Smooth muscle cell of the brain vasculature (primary cell): ENCODE results near the gene NCOR2.

Experiments used
- DNase-seq: peaks from one replicate; pipeline ENCODE4 v3.0.0-alpha.2; 2012; ENCODE audit warnings: low read depth, low spot score

NCOR2 gene

DNA sequence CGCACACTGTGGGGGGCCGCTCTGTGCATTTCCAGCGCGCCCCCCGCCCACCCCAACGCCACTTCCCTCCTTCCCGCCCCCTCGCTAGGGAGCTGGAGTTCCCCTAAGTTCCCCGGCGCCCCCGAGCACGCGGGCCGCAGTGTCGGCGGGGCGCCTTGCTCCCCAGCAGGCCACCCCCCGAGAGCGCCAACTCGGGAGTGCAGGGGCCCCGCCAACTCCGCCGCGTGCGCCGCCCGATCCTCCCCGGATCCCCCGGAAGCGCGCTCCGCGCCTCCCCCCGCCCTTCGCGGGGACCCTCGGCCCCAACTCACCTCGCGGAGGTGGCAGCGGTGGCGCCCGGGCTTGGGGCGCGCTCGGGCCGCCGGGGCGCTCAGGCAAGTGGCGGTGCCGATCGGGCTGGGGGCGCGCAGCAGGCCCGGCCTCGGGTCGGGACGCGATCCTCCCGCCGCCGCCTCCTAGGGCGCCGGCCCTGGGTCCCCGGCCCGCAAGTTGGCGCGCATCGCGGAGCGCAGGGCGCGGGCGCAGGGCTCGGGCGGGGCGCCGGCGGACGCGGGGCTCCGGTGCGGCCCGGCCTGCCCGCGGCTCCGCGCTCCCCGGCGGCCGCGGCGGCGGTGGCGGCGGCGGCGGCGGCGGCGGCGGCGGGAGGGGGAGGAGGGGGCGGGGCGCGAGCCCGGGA lies at the start of gene NCOR2:
TSS of gene NCOR2 (minus strand) at position 616 of the 676 bp plus-strand sequence. CDS start 72,361 bp downstream, outside the sequence.
- DNase-seq: no peak

DNA sequence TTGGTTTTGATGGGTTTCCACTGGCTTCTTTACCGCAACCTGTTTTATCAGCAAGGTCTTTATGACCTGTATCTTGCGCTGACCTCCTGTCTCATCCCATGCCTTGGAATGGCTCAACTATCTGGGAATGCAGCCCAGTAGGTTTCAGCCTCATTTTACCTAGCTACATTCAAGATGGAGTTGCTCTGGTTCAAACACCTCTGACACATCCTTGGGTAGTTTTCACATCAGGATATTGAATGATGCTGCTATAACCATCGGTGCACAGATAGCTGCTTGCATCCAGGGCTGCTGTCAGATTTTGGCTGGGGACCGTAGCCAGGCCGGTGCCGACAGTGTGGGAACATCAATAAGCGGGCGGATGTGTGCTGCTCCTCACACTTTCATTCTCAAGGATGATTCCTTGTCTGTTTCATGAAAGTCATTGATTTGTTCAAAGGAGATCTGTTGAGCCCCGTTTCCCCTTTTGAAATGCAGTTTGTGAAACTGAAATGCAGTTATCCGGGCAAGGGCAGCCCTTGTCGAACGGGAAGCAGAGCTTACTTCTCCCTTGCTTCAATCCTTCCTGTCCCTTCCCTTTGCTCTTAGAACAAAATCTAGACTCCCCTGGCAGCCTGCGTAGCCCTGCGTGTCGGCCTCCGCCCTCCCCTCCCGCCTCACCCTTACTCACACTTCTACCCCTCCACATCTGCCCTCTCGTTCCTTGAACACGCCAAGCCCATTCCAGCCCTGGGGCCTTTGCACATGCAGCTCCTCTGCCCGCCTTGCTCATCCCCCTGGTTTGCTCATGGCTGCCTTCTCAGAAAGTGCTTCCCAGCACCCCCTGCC lies 49.2 kb upstream of the NCOR2 start:
- no peak for DNase-seq

DNA sequence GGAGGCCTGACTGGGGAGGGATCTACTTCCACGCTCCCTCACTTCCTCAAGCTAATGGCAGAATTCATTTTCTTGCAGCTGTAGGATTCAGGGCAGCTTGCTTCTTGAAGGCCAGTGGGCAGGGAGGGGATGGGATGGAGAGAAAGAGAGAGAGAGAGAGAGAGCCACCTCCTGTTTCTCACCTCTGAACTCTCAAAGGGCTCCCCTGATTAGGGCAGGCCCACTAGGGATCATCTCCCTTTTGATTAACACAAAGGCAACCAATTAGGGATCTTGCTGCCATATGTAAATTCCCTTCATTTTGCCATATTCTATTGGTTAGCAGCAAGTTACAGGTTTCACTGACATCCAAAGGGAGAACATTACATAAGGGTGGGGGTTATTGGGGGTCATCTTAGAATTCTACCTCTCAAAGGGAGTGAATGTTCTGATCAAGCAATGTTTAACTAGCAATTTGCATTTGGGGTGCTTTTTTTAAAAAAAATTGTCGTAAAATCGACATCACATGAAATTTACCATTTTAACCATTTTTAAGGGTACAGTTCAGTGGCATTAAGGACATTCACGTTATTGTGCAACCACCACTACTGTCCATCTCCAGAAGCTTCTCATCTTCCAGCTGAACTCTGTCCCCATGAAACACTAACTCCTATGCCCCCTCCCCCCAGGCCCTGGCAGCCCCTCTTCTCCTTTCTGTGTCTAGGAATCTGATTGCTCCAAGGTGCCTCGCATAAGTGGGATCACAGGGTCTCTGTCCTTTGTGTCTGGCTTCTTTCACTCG lies 47.3 kb upstream of the NCOR2 start:
- DNase-seq: no peak

DNA sequence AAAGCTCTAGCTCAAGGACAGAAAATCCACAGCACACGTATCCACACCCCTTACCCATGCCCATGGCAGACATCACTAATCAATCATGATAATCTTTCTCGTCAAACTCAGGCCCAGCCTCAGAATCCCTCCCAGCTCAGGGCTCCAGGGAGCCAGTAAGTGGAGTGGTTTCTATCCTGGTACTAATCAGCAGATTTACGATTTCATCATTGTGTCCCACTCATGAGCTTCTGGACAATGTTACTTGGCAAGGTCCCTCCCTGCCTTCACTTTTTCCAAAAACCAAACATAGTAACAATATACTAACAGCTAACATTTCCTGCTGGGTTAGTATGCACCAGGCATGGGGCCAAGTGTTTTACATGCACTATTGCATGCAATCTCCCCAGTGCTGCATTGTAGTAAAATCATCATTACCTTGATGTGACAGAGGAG lies 45.8 kb upstream of the NCOR2 start:
- no peak for DNase-seq

DNA sequence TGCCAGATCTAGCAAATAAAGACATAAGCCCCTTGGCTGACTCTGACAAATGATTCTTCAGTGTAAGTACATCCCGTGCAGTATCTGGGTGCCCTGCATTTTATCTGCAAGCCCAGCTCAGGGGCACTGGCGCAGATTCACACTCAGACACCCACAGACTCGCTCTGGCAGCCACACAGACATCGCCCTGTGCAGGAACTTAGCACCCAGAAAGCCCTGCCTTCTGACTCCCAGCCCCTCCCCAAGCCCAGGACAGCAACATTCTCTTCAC lies 44.9 kb upstream of the NCOR2 start:
- no peak for DNase-seq

DNA sequence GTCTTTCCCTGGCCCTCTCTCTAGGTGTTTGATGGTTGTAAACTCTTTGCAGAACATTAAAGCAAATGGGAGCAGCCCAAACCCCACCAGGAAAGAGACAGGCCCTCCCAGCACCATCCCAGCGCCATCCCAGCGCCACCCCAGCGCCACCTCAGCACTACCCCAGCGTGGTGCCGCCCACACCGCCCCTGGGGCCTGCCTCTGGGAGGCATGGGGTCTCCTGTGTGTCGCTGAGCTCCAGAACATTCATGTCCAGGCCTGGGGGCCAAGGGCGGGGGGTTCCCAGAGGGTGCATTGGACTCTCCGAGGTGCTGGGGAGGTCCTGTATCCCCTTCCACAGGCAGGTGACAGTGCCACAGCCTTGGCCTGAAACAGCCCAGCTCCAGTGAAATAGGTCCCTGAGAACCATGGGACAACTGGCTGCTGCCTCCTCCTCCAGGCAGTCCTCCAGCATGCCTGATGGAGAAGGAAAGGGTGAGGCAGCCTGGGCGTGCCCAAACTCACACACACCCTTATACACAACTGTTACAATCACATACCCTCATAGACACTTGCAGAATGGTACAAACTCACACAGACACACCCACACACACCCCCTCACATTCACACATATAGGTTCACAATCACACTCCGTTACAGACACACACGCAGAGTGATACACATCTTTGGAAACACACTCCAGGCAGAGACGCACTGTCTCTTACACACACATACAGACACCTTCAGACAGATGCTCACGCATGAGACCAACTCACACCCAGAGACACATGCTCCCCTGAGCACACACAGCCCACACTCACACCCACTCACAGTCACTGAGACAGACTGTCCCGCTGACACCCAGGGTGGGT lies 44.4 kb upstream of the NCOR2 start:
- no peak for DNase-seq

DNA sequence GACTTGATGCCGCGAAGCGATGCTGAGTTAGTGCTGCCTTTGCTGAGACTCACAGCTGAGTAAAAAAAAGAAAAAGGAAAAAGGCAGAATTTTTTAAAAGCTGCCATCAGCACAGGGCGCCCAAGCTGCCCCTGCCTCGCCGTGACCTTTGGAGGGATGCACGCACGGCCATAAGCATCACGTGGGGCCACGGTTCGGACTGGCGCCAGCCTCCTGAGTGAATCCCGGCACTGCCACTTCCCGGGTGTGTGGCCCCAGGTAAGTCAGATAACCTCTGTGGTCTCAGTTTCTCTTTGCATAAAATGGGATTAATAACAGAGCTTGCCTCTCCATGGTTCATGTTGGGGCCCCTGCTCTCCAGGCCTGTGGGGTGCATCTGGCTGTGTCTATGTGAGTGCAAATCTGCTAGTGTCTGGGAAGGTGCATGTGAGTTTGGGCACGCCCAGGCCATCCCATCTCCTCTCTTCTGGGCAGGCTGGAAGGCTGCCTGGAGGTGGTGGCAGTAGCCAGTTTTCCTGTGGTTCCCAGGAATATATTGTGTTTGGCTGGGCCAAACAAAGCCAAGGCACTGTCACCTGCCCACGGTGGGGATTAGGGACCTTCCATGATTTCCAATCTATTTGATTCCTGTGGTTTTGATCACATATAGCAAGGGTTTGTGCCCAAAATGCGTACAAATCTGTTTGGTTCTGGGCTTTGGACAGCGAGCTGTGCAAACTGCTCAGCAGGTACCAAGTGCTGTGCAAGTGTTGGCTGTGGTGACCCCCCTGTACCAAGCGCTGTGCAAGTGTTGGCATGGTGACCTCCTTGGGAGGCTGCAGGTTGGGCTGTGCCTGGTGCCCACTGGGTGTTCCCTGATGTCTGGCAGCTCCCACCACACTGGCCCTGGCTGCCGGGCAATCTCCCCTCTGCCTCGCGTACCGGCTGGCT lies 43.5 kb upstream of the NCOR2 start:
- DNase-seq: no peak

DNA sequence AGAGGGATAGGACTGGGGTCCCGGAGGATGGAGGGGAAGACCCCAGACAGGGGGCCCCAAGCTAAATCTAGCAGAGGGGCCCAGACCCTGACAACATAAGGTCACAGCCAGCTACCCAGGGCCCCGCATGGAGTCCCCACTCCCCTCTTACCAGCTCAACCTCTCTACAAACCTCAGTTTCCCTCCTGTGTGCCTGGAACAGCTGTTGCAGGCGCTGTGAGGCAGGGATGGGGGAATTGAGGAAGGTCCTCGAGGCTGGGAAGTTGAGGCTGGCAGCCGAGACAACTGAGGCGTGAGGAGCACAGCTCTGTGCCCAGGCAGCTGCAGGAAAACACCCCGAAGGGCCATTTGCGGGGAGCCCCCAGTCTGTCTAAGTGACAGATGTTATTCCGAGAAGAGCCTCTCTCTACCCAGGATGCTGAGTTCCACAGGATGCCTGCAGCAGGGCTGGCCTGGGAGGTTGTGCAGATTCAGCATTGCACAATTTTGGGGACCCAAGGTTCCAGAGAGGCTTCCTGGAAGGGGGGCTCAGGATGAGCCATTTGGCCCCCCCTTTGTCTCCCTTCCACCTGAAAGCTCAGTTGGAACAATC lies 42.7 kb upstream of the NCOR2 start:
- no peak for DNase-seq

DNA sequence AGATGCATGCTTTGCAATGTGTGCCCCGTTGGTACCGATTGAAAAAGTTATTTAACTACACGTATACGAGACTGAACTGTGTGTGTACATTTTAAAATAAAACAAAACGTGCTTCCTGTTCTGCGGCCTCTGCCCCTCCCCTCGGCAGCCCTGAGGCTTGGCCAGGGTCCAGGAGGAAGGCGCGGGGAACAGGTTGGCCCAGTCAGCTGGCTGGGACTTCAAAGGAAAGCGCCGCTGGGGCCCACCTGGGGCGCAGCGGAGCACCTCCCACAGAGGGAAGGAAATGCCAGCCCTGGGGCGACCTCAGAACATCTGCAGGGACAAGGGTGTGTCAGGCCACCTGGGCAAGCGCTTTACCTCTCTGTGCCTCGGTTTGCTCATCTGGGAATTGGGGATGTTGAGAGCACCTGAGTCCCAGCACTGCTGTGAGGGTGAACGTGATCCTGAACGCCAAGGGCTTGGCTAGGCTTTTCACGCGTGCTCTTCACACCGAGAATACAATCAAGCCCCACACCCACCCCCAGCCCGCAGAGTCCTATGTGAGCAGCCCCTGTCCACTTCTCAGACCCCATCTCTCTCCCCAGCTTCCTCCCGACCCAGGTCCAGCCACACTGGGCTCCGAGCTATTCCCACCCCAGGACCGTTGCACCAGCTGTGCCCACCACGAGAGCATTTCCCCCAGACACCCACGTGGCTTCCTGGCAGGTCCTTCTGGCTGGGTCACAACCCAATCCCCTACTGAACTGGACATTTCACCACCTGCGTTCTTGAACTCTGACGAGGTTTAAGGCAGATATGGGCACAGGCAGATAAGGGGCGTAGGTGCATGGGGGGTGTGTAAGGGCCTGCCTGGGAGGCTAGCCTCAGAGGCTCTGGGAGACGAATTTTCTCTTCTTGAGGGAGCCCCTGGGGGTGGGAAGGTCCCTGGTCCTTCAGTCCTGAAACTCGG lies 41.9 kb upstream of the NCOR2 start:
- DNase-seq: no peak

DNA sequence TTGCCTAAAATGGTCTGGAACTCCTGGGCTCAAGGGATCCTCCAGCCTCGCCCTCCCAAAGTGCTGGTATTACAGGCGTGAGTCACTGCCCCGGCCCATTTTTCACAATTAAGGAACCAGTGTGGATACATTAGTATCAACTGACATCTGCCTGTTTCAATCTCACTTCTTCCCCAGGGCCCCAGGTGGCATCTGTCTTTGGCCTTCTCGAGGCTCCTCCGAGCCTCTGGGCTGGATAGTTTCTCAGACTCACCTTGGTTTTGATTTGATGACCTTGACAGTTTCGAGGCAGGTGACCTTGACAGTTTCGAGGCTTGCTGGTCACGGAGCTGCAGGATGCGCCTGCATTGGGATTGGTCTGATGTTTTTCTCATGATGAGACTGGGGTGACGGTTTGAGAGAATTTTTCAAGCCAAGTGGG lies 41.0 kb upstream of the NCOR2 start:
- DNase-seq: no peak

DNA sequence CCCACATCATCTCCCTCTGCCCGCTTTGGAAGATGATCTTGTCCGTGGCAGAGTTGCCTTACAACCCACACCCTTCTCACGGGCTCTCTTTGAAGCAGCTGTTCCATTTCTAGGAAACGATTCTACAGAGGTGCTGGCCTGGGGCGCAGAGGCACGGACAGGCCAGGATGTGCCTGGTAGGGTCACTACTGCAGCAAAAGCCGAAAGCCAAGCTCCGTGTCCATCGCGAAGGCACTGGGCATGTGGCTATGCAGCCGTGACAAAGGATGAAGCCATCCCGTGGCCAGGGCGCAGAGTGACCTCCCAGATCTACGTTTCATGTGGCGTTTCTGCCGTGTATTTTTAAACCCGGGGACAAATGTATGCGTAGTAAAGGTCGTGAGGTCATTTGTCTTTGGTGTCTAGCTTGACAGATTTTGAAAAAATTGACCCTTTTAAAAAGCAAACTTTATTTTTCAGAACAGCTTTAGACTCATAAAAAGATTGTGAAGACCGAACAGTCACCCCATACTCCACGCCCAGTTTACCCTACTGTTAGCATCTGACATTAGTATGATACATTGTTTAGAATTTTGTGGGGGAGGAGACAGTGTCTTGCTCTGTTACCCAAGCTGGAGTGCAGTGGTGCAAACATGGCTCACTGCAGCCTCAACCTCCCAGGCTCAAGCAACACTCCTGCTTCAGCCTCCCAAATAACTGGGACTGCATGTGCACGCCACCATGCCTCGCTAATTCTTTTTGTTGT lies 40.4 kb upstream of the NCOR2 start:
- no peak for DNase-seq

DNA sequence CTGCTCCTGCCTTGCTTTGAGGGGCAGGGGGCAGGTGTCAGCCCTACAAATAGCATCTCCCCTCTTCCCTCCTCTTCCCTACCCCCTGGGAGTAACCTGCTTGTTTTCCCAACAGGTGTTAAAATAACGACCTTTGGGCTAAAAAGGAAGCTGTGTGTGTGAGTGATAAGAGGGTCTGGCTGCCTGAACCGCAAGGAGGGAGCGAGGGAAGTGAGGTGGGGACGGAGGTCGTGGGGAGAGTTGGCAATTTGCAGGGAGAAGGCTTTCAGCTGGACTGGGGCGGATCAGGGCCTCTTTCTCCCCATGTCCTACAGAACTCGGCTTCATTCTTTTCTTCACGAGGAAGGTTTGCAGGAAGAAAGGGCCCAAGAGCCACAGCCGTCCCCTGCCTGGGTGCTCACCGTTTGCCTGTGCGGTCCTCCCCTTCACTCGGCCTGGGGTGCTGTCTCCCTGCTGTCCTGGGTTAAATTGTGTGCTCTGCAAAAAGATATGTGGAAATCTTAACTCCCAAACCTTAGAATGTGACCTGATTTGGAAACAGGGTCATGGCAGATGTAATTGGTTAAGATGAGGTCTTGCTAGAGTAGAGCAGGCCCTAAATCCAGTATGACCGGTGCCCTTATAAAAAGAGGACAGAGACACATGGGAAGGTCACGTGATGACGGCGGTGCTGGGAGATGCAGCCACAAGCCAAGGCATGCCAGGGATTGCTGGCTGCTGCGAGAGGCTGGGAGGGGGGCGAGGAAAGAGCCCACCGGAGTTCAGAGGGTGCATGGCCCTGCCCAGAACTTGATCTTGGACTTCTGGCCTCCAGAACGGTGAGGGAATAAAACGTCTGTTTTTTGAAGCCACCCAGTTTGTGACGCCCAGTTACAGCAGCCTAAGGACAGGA lies 38.7 kb upstream of the NCOR2 start:
- DNase-seq: no peak

DNA sequence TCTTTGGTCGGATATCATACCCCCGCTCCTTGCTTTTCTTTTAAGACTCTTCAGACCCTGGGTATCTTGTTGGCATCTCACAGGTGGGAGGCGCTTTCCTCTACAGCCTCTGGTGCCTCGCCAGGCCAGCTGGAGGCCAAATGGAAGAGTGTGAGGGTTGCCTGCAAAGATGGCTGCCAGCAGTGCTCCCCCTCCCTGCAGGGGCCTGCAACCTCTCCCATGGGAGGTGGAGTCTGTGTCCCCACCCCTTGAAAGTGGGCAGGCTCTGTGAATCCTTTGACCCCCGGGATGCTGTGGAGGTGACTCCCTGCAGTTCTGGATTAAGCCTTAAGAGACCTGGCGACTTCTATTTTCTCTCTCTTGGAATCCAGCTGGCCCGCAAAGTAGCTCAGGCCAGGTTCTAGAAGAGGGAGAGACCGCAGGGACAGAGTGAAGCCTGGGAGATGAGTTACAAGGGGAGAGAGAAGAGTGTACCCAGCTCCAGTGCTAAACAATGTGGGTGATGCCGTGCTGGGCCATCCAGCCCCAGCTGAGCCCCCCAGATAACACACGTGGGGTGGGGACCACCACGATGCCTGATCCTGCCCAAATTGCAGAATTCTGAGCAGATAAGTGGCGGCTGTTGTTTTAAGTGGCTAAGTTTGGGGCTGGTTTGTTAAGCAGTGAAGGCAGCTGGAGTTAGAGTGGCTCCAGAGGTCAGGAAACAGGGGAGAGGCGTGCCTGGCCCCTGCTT lies 37.9 kb upstream of the NCOR2 start:
- no peak for DNase-seq

DNA sequence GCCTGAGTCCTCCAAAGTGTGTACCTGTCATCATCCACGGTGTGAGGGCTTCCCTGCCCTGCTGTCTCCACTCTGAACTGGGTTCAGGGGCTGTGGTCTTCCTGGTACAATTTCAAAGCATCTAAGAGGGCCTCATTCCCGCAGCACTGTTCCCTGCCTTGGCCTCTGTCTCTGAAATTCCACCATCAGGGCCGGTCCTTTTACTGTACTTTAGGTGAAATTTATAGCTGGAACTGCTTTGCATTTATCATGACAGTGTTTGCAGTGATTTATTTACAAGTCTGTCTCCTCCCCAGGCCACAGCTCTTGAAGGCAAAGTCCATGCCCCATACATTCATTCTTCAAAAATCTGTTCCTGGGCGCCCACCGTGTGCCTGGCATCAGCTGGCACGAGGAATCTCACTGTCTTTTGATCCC lies 36.9 kb upstream of the NCOR2 start:
- DNase-seq: no peak

DNA sequence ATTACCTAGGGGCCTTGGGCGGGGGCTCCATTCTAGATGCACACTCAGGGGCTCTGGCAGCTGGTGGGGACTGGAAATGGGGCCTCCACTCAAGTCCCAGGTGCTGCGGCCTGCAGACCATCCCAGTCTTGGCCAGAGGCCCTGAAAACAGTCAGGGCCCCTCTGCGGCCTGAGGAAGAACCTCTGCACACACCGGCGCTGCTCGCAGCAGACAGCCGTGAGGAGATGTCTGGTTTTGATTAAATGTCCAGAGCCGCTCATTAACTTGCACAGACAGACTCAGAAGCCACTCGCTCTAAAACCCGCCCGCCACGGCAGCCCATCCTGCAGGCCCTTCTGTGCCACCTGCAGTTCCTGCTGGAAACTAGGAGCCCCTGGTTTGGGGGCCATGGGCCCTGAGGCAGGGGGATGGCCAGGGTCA lies 36.4 kb upstream of the NCOR2 start:
- no peak for DNase-seq

DNA sequence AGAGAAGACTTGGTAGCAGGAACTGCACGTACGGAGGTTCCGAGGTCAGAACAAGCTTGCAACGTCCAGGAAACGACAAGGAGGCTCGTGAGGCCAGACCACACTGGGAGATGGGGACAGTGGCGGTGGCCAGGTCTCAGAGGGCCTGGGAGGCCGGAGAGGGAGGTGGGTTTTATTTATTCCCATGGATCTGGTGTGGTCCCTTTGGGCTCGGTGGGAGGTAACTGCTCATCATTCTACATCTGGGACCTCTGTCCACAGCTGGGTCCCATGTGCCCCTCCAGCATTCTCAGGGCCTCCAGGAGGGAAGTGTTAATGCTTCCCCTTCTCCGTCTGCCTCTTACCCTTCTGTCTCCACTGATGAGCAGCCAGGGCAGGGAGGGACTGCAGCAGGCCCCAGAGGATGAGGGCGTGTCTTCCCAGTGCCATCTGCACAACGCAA lies 35.7 kb upstream of the NCOR2 start:
- DNase-seq: no peak
